ENCODE measurements around the gene BHLHE40.

Gene BHLHE40

DNA sequence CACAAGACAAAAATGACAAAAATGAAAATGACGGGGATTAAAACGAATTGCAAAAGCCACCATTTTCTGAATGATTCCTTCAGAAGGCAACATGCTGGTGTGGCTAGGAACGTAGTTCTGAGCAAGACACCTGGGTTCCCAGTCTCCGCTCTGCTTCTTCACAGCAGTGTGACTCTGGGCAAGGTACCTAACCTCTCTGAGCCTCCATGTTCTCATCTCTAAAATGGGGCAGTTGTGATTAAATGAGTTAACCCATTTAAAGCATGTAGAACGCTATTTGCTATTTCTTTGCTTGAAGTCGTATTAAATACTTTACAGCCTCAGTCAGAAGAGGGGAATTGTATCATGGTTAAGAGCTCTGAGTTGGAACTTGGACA is 23.6 kb downstream of the BHLHE40 start:
- DNase-seq, result no peak

- no peak for DNase-seq
Observed at GRCh38 chr3:5004319-5005152, 25.3 kb downstream of the BHLHE40 start.

GRCh38 chr3:5005367-5005766 is 26.1 kb downstream of the BHLHE40 start:
- no peak for DNase-seq

DNA sequence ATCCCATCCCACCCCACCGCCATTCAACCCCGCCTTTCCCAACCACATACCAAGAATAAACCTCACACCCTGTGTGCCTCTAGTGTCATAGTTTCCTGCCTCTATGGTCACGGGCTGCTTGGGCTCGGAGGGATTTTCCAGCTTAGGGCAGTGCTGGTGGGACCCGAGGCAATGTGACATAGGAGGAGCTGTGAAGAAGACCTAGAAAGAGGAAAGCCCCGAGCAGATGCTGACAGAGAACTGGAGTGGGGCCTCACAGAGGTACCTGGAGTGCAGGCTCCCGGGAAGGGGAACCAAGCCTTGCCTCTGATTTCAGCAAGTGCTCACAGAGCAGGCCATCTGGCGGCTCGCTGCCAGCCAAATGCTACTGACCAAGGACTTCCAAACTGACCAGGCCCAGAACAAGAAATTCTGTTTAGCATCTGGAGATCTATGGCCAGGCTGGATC is 27.5 kb downstream of the BHLHE40 start:
- DNase-seq, result no peak

GRCh38 chr3:5007873-5008272 is 28.6 kb downstream of the BHLHE40 start:
- DNase-seq, result no peak

GRCh38 chr3:5009506-5010109 is 30.4 kb downstream of the BHLHE40 start:
- DNase-seq, result no peak

DNA sequence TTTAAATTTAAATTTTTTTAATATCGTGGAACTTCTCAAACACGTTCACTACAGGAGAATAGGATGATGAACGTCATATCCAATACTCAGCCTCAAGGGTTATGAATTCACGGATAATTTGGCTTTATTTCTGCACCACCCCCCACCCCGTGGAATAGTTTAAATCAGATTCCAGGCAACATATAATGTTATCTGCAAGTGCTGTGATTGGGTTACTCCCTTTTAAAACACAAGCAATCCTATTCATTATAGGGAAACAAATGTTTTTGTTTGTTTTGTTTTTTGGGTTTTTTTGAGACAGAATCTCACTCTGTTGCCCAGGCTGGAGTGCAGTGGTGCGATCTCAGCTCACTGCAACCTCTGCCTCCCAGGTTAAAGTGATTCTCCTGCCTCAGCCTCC is 30.9 kb downstream of the BHLHE40 start:
- no peak for DNase-seq

GRCh38 chr3:5010706-5011554 is 31.7 kb downstream of the BHLHE40 start:
- DNase-seq, result no peak

DNA sequence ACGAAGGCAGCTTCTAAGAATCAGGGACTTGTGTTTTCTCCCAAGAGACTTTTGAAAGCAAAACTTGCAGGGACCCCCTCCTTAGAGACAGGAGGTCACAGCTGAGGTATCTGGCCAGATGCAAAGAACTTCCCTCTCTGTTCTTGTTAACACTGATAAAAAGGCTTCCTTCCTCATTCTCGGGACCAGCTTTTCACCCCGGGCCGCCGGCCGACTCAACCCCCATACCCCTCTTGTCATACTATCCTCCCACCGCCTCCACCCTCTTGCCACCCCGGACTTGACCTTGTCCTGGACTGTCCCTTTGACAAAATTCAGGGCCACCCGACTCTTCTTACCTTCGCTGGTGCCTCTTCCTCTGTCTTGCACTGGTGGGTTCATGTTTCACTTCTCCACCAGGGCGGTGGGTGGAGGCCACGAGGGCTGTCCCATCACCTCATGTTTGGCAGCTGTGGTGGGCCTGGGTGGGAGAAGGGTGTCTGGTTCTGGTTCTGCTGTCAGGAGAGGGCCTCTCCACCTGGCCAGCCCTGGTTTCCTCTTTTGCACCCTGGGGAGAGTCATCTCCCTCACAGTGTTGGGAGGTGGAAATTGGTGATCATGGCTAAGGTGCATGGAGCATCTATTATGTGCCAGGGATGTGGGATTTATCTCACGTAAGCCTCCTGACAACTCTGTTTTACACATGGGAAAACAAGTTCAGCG is 32.5 kb downstream of the BHLHE40 start:
- no peak for DNase-seq

DNA sequence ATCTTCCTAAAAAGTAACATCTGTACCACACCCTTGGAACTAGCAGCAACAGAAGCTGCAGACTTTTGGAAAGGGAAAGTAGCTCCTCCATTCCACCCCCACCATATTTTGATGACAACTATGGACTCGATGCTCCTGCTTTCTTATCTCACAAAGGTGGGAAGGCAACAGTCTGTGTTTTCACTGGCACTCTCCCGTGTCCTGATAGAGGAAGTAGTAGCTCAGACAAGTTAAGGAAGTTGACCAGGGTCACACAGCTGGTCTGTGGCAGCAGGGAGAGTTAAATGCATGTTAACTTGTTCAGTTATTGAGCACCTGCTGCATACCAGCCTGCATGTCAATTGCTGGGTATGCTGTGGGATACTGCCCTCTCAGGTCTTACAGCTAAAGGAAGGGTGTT is 33.1 kb downstream of the BHLHE40 start:
- DNase-seq, result no peak

DNA sequence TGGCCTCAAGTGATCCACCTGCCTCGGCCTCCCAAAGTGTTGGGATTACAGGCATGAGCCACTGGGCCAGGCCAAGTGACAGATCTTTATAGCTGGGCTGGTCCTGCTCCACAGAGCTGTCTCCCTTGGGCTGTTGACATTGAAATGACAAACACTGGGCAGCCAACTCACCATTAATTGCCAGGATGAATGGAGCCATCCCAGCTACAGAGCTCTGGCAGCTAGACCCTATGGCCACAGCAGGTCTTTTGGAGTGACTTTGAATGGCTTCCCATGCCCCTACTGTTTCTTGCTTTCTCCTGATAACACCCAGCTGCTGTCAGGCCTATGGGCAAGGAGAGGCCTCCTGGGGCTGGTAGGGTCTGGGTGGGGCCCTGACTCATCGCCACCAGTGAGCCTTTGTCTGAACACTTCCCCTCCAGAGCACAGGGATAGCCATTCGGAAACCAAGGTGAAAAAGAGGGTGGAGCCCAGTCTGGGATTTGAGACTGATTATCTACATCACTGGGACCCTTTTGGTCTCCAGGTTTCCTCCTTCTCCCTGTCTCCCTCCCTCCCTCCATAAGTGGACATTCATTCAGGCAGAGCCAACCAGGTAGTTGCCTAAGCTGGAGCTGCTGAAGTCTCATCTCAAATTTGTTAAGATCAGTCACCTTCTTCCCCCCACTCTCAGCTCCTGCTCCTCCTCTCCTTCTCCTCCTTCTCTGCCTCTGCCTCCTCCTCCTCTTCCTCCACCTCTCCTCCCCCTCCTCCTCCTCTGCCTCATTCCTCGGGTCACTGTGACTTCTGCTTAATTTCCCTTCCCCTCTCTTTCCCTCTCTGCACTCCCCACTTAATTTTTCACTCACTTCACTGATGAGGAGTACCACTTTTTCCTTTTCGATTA is 34.0 kb downstream of the BHLHE40 start:
- no peak for DNase-seq

DNA sequence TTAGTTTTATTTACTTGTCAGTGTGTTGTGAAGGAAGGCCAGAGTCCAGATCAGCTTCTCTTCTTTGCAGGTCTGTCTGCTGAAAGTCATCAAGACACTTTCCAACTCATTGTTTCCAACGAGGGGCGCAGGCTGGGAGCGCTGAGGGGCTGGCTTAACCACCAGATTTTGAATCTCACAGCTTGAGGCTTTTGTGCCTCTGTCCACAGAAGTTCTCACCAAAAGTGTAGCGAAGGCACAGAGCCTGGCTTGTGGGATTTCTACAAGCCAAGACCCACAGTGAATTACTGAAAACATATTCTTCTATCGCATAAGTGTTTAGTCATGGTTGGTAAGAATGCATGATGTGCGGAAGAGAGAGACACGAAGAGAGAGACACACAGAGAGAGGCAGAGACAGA is 35.2 kb downstream of the BHLHE40 start:
- DNase-seq, result no peak

DNA sequence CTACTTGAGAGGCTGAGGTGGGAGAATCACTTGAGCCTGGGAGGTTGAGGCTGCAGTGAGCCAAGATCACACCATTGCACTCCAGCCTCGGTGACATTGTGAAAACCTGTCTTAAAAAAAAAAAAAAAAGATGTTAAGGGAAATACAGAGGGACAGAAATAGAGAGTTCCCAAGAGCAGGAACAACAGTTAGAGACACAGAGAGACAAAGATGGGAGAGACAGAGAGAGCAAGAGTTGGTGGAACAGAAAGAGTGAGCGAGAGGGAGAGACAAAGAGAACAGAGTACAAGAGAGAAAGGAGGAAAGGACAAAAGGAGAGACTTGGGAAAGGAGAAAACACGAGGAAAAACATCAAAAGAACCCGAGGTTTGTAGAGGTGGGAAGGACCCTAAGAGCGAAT is 35.8 kb downstream of the BHLHE40 start:
- no peak for DNase-seq

GRCh38 chr3:5016211-5017161 is 37.2 kb downstream of the BHLHE40 start:
- DNase-seq, result no peak

- DNase-seq, result no peak
Observed at GRCh38 chr3:5017925-5018531, 38.8 kb downstream of the BHLHE40 start.

DNA sequence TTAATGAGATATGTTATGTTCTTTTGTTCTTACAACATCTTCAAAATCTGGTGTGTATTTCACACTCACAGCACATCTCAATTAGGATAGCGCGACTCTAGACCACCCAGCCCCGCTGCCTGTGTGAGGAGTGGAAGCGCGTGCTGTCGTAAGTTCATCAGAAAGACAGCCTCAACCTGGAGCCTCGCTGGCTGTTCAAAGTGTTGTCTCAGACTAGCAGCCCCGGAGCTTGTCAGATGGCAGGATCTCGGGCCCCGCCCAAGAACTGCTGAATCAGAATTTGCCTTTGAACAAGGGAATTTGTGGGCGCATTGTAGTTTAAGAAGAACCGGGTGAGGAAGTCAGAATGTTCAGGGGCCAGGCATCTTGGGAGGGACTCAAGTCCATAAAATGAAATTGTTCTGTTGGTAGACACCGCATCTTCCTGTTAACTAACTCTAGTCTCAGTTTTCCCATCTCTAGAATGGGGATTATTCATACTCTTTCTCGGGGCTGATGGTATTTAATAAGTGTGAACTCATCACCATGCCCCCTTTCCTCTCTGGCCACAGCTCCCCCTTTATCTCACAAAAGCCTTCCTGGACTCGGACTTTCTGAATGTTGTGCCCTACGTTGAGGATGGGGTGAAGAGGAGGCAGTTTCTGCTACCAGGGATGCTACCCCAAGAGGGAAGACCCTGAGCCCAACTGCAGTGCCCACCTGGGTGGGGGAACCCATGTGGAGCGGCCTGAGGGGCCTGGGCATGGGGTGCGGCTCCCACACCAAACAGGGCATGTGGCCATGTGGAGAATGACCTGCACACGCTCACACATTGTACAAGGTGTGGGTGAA is 40.4 kb downstream of the BHLHE40 start:
- no peak for DNase-seq

GRCh38 chr3:5020242-5020722 is 41.0 kb downstream of the BHLHE40 start:
- DNase-seq, result no peak

- no peak for DNase-seq
Observed at GRCh38 chr3:5021116-5022092, 42.2 kb downstream of the BHLHE40 start.
